Cardiac fibroblast (primary cell): ENCODE data around the gene CAMTA1.

Experiments used
- DNase-seq, 2 donors: peaks; one replicate each; pipeline versions ENCODE4 v3.0.0 to v3.0.0-alpha.2; 2010; ENCODE audit warnings: low read depth in 2 of 2
- H3K4me3 ChIP-seq, 2 donors: replicated peaks in 1 of 2; 1 replicate in 1 of 2; 2 replicates in 1 of 2; pipeline ENCODE4 v1.5.1; 2011; ENCODE audit warnings: low read depth in 2 of 2, low read length in 2 of 2, mild to moderate bottlenecking in 2 of 2, moderate library complexity in 1 of 2
- CTCF ChIP-seq: IDR thresholded peaks from one replicate; pipeline ENCODE4 v1.5.1; 2011; ENCODE audit warnings: low read depth, mild to moderate bottlenecking, low read length, inconsistent platforms

CAMTA1 gene

GRCh38 chr1:7644961-7645750 lies 859.9 kb downstream of the CAMTA1 start:
- no peak for TF ChIP-seq CTCF
- DNase-seq: peak in 1 of 2 donors; percentile 10
- H3K4me3 ChIP-seq: no peak overlapping the region

- H3K4me3 ChIP-seq: no peak overlapping the region
- TF ChIP-seq CTCF: no peak
- DNase-seq: no peak
Measured at GRCh38 chr1:7645751-7646048, 860.4 kb downstream of the CAMTA1 start.

- TF ChIP-seq CTCF: no peak
- DNase-seq: no peak
- no peak overlapping the region for H3K4me3 ChIP-seq
Measured at GRCh38 chr1:7646164-7646563, 860.9 kb downstream of the CAMTA1 start.

GRCh38 chr1:7646981-7647901 lies 862.0 kb downstream of the CAMTA1 start:
- peak; percentile 44 to 47 for DNase-seq
- peak; percentile 88 for TF ChIP-seq CTCF
- no peak overlapping the region for H3K4me3 ChIP-seq

- TF ChIP-seq CTCF: no peak
- DNase-seq: peak in 1 of 2 donors; percentile 14
Measured at GRCh38 chr1:7648761-7649384, 863.6 kb downstream of the CAMTA1 start.

GRCh38 chr1:7650801-7651200 lies 865.5 kb downstream of the CAMTA1 start:
- DNase-seq: no peak
- no peak overlapping the region for H3K4me3 ChIP-seq
- TF ChIP-seq CTCF: no peak

More at GRCh38 chr1:7648761-7649384, 863.6 kb downstream of the CAMTA1 start:
- no peak overlapping the region for H3K4me3 ChIP-seq
